ENCODE measurements around the gene SYS1. TPM values are rescaled to one million over a fixed set of nuclear protein-coding genes. Genes with fewer than 3 reads are reported as not detected.

SYS1 gene
- total and polyA plus RNA-seq, 2 donors (not counting 1 experiment from before 2014, with no cell fraction given) = 25.3 to 57.7 TPM

GRCh38 chr20:45344168-45344860, 18.6 kb upstream of the SYS1 start:
- H3K9me3 Mint-ChIP-seq (ENCODE audit: insufficient read depth) = no peaks in the 10 kb centered on the region
- Histone ChIP-seq H3K9ac (ENCODE audit: low read length) (no peak overlapping the region), H3K36me3 (replicated peaks in 1 of 2; ENCODE audit: control extremely low read depth in 1 of 2, control insufficient read depth in 1 of 2, extremely low read depth in 1 of 2, insufficient read depth in 2 of 2, low read length in 1 of 2) (no peaks in the 10 kb centered on the region), H3K4me1 (ENCODE audit: control insufficient read depth in 2 of 2, insufficient read depth in 2 of 2, low read length in 2 of 2) (peaks cover 21 to 23% of the 10 kb centered on the region in 2 donors), H3K9me3 (ENCODE audit: control extremely low read depth in 1 of 3, control insufficient read depth in 2 of 3, insufficient read depth in 1 of 3, low read length in 2 of 3) (peaks cover 0 to 3% (median 0%) of the 10 kb centered on the region in 3 donors), H3K79me2 (ENCODE audit: control insufficient read depth, insufficient read depth, low read length) (no peaks in the 10 kb centered on the region), H3K27ac (ENCODE audit: low read length in 2 of 2) (no peak overlapping the region), H2AFZ (ENCODE audit: insufficient read depth, low read depth, low read length, poor library complexity, severe bottlenecking) (no peak overlapping the region), H3K4me3 (ENCODE audit: control extremely low read depth in 1 of 5, extremely low read depth in 1 of 5, insufficient read depth in 1 of 5, low read depth in 2 of 5, low read length in 4 of 5) (no peak overlapping the region), H3K27me3 (replicated peaks in 1 of 4; ENCODE audit: control extremely low read depth in 1 of 4, control insufficient read depth in 3 of 4, insufficient read depth in 4 of 4, low read length in 3 of 4) (peaks cover 0 to 39% (median 6%) of the 10 kb centered on the region in 4 experiments), H3K4me2 (replicated peaks; ENCODE audit: low read depth, low read length, poor library complexity, severe bottlenecking) (no peak overlapping the region), H4K20me1 (ENCODE audit: control insufficient read depth, insufficient read depth, low read length, poor library complexity, severe bottlenecking) (no peaks in the 10 kb centered on the region)
- no peak overlapping the region for H3K4me3 Mint-ChIP-seq
- no peak overlapping the region for H3K27ac Mint-ChIP-seq
- ATAC-seq (ENCODE audit: low read depth) (no peak), DNase-seq (no peak)
- 100% methylated on average over 2 of the region's 9 CpGs for WGBS (ENCODE audit: insufficient coverage)
- CTCF ChIA-PET = interaction anchor here (1.0 to 1.5 kb wide), 2 partner anchors 92 to 426 kb away, joined by 3 to 4 read pairs; no protein-coding TSS in a partner anchor
- TF ChIP-seq EZH2 (IDR thresholded peaks at IDR 0.05; ENCODE audit: borderline replicate concordance, insufficient read depth, low read depth, low read length, poor library complexity, severe bottlenecking) (no peak), CTCF (IDR thresholded peaks at IDR 0.05) (no peak)
- peaks cover 10% of the 10 kb centered on the region for H3K4me1 Mint-ChIP-seq
- intact Hi-C loops (cut with micrococcal nuclease) = no loop called here
- peaks cover 23% of the 10 kb centered on the region for H3K27me3 Mint-ChIP-seq
- POLR2A ChIA-PET = interaction anchor here (0.9 kb wide), 1 partner anchor 19 kb away, joined by 3 read pairs; the partner anchor contains the start of gene SYS1

Data from B cell (primary cell).